Cardiac fibroblast (primary cell): ENCODE results near the gene EYA4.

Source experiments
- DNase-seq, 2 donors: peaks; one replicate each; pipeline versions ENCODE4 v3.0.0 to v3.0.0-alpha.2; 2010; ENCODE audit warnings: low read depth in 2 of 2
- H3K4me3 ChIP-seq, 2 donors: replicated peaks in 1 of 2; 1 replicate in 1 of 2; 2 replicates in 1 of 2; pipeline ENCODE4 v1.5.1; 2011; ENCODE audit warnings: low read depth in 2 of 2, low read length in 2 of 2, mild to moderate bottlenecking in 2 of 2, moderate library complexity in 1 of 2
- CTCF ChIP-seq: IDR thresholded peaks from one replicate; pipeline ENCODE4 v1.5.1; 2011; ENCODE audit warnings: low read depth, mild to moderate bottlenecking, low read length, inconsistent platforms

The EYA4 gene

GRCh38 chr6:133337308-133337707 is 96.2 kb downstream of the EYA4 start:
- DNase-seq = peak; percentile 23 to 38
- no peak for TF ChIP-seq CTCF
- no peak overlapping the region for H3K4me3 ChIP-seq

- DNase-seq = no peak
- H3K4me3 ChIP-seq = no peak overlapping the region
- TF ChIP-seq CTCF = no peak
Observed at GRCh38 chr6:133339543-133340384, 98.6 kb downstream of the EYA4 start.

- TF ChIP-seq CTCF = no peak
- peak; percentile 61 to 73 for DNase-seq
- H3K4me3 ChIP-seq = no peak overlapping the region
Observed at GRCh38 chr6:133340557-133340956, 99.4 kb downstream of the EYA4 start.

GRCh38 chr6:133341607-133342158 is 100.5 kb downstream of the EYA4 start:
- peak; percentile 87 to 92 for DNase-seq
- no peak overlapping the region for H3K4me3 ChIP-seq
- TF ChIP-seq CTCF = no peak

GRCh38 chr6:133343220-133343619 is 102.1 kb downstream of the EYA4 start:
- DNase-seq = no peak
- no peak overlapping the region for H3K4me3 ChIP-seq
- no peak for TF ChIP-seq CTCF

- no peak for DNase-seq
- H3K4me3 ChIP-seq = no peak overlapping the region
- TF ChIP-seq CTCF = no peak
Observed at GRCh38 chr6:133348846-133349245, 107.7 kb downstream of the EYA4 start.
